NOMO-1 treated with DMSO at 0.1 percent for 48 hours (cell line): ENCODE results near the gene CLTC.

Experiments used
- DNase-seq: peaks from one replicate; lab custom pipeline; 2025; ENCODE audit not compliant: unreplicated experiment; lab: John Stamatoyannopoulos, UW

Gene CLTC

DNA sequence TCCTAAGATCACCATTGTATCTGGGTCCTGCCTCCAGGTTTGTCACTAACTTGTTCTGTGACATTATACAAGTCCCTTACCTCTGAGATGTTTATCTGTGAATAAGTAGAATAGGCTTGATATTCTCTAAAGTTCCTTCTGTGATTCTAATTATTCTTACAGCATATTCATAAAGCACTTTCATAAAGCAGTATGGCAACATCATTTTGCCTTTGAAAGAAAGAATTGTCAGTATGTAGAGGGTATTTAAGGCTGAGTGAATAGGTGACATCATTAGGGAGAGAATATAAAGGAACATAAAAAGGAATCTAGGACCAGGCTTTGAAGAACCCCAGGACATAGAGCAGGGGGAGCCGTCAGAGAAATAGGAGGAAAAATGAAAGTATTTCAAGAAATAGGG, 103.3 kb downstream of the CLTC start:
- DNase-seq = no peak

DNA sequence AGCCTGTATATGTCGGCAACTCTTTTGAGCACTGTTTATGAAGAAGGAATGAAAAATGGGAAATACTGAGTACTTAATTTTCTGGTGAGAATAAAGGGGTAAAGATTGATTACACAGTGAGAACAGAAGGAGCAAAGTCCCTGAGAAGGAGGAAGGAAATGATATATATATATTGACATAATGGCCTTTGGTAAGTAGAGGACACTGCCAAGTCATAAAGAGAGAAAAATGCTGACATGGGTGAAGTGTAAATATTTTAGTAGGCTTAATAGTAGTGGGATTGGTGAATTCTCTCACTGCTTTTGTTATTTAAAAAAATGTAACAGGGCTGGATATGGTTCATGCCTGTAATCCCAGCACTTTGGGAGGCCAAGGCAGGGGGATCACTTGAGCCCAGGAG, 103.9 kb downstream of the CLTC start:
- no peak for DNase-seq

DNA sequence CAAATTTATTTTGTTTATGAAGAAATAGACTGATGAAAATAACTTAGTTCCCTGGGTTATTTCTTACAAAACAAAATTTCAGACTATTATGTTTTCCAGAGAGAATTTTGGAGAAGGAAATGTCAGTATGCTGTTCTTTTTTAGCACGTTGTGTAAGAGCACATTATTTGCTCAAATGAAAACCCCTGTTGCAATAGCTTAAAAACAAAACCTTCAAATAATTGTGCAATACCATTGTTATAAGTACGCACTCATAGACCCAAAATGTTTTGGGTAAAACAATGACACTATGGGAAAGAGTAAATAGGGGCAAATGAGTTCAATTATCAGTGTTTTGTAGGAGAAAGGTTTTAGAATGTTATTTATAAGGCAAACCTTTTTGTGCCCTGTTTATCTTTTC, 106.0 kb downstream of the CLTC start:
- DNase-seq = peak; percentile 83

DNA sequence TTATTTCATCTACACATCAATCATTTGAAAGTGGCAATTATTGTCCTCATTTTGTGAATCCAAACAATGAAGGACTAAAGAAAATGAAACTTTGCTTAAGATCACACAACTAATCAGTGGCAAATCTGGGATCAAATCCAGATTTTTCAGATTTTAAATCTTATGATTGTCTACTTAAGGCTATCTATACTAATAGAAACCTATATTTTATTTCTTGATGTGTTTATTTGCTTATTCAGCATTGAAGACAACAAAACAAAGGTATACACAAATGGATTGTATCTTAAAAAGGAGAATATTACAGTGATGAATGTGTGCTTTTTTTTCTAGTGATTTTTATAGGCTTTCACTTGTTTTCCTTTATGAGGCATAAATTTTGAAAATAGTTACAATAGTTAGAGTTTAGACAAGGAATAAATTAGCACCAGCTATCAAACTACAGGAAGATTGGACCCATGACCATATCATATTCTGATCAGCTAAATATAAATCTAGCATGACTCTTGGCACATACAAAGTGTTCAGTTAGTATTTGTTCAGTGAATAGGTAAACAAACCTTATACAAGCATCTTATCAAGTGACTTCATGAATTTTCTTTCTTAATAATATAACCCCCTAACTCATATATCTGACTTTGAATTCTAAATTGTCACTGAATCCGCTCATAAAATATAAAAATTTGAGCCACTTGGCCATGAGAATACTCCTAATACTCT, 108.3 kb downstream of the CLTC start:
- no peak for DNase-seq

DNA sequence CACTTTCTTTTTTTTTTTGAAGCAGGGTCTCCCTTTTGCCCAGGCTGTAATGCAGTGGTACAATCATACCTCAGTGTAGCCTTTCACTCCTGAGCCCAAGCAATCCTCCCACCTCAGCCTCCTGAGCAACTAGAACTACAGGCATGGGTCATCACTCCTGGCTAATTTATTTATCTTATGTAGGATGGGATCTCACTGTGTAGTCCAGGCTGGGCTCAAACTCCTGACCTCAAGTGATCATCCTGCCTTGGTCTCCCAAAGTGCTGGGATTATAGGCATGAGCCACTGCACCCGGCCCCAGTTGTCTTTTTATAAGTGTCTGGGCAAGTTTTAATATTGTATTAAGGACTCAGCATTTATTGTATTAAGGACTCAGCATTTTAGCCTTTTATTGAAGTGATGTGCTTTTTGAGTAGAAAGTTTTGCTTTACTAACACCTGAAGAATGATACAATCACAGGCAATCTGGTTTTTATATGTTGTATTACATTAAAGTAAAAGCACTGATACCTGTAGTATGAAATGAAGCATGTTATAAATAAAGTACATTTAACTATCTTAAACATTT, 110.7 kb downstream of the CLTC start:
- no peak for DNase-seq

DNA sequence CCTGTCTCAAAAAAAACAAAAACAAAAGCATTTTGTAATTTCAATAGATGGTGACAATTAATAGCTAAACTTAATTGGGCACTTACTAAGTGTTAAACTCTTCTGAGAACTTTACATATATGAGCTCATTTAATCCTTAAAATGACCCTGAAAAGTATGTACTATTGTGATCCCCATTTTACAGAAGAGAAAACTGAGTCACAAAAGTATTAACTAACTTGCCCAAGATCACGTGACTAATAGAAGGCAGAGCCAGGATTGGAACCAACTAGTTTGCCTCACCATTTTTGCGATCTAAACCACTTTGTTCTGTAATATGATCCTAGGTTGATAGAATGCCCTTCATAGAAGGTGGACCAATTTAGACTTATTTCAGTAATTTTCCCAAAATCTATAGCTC, 114.0 kb downstream of the CLTC start:
- DNase-seq = no peak

DNA sequence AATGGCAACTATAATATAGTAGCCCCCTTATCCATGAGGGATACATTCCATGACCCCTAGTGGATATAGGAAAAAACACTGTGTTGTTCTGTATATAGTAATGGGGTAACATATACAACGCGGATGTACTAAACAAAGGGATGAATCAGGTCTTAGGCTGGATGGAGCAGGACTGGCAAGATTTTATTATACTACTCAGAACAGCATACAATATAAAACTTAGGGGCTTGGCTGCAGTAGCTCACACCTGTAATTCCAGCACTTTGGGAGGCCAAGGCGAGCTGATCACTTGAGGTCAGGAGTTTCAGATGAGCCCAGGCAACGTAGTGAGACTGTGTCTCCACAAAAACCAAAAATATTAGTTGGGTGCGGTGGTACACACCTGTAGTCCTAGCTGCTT, 114.5 kb downstream of the CLTC start:
- no peak for DNase-seq

DNA sequence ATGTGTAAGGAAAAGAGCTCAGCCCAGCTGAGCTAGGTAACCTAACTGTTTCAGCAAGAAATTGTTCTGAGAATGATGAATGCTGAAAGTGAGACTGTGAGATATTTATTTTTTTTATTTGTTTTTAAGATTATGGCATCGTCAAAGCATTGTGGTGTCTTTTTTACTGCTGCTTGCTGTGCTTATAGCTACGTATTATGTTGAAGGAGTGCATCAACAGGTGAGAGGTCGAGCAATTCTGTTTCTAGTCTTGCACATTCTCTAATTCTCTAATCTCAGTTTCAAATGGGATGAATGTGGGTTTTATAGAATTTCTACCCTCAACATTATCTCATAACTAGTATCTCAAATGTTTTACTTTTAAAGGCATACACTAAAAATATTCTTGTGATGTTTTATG, 117.6 kb downstream of the CLTC start:
- no peak for DNase-seq

DNA sequence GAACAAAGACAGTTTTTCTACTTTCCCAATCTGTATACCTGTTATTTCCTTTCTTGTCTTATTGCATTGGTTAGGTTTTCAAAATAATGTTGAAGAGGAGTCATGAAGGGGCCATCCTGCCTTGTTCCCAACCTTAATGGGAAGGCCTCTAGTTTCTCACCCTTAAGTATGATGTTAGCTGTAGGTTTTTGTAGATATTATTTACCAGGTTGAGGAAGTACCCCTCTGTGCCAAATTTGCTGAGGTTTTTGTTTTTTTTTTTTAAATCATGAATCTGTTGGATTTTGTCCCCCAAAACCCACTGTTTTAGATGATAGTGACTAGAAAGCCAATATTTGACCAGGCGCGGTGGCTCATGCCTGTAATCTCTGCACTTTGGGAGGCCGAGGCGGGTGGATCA, 124.1 kb downstream of the CLTC start:
- no peak for DNase-seq

DNA sequence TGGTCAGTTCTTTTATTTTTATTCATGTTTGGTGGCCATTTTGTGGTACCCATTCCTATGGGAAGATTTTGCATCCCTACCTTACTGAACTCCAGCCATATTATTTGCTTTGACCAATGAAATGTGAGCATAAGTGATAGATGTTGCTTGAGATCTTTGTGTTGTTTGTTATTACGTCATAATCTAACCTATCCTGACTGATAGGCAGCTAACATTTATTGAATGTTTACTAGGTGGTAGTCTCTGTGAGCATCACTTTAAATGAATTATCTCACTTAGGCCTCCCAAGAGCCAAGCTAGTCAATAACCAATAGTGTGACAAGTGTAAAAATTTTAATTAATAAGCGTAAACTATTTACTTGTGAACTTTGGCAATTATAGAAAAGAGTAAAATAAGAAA, 125.3 kb downstream of the CLTC start:
- no peak for DNase-seq
